Measurements from ENCODE around the gene WWC2.

WWC2 gene

GRCh38 chr4:183098723-183099536 is at the start of gene WWC2:
Gene WWC2, plus strand, starts transcription at chr4:183099257. Its CDS starts 235 bp downstream, at chr4:183099492.
- peak; percentile 98 for DNase-seq (ENCODE audit: low spot score)

DNA sequence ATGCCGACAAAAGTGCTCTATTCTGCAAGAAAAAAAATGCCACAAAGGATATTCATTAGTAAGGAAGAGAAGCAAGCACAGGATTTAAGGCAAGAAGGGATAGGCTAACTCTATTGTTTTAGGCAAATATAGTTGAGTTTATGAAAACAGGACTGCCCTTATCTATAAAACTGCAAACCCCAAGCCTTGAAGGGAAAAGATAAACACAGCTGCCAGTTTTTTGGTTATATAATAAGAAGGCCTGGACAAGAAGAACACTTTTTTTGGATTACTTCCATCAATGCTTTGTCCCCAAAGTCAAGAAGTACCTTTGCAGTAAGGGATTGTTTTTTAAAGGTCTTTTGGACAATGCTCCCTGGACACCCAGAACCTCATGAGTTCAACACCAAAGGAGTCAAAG is 45.4 kb upstream of the WWC2 start:
- DNase-seq (ENCODE audit: low spot score), result no peak

DNA sequence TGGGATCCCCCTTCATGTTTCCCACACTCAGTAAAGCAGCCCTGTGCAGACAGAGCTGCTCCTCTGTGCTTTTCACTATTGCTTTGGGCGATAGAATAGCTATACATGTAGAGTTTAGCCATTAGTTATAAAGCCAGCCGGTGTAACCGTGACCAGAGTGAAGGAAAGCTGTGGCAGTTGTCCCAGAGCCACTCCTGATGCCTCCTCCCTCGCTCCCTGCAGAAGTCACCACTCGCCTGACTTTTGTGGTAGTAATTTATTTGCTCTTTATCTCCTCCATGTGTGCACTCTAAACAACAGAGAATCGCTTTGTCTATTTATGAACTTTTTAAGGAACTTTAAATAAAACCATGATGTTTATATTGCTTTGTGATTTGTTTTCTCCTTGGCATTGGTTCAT is 41.8 kb upstream of the WWC2 start:
- DNase-seq (ENCODE audit: low spot score), result no peak

DNA sequence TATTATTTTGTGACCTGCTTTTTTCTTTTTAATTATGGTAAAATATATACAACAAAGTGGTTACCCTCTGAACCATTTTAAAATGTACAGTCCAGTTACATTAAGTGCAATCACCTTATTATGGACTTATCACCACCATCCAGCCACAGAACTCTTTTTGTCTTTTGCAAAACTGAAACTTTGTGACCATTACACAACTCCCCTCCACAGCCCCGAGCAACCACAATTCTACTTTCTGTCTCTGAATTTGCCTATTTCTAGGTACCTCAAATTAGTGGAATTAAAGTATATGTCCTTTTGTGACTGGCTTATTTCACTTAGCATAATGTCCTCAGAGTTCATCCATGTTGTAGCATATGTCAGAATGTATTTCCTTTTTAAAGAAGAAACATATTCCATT is 39.3 kb upstream of the WWC2 start:
- DNase-seq (ENCODE audit: low spot score), result no peak

DNA sequence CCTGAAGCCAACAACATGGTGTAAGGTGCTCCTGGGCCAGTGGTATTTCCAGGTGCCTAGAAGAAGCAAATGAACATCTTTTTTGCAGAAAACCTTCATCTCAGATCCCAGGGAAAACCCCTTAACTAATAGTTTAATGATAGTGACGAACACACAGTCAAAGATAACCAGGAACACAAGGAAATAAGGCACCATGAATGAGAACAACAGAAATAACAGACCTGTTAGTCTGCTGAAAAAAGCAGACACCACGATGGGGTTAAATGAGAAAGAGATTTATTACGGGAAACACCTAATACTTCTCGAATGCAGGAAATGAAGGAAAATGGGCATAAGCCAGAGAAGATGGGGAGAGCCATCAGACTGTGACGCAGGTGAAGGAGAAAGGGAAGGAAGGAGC is 30.6 kb upstream of the WWC2 start:
- DNase-seq (ENCODE audit: low spot score), result no peak

DNA sequence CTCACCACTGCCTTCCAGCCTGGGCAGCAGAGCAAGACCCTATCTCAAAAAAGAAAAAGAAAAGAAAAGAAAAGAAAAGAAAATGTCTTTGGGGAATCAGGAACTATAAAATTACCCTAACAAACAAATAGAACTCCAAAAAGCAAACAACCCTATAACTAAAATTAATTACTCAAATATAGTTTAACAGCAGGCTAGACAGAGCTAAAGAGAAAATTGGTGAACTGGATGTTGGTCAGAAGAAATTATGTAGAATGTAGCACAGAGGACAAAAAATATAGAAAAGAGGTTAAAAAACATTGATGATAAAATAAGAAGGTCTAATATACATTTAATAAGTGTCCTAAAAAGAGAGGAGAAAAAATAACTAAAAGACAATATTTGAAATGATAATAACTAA is 27.8 kb upstream of the WWC2 start:
- no peak for DNase-seq (ENCODE audit: low spot score)

DNA sequence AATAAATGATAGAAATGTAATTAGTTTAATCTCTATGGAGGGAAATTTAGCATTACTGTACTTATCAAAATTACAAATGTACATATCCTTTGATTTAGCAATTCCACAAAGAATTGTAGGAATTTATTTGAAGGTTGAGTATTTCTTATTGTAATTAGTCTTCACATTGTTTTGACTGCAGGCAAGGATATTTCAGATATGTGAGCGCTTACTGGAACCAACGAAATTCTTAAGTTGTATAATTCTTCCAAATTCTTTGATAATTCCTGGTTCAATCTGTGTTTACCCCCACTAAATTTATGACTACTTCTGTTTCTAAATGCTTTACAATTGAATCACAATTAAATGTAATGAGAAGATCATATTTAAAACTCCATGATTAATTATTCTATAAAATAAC is 26.9 kb upstream of the WWC2 start:
- no peak for DNase-seq (ENCODE audit: low spot score)

GRCh38 chr4:183073838-183074145 is 25.3 kb upstream of the WWC2 start:
- DNase-seq (ENCODE audit: low spot score), result no peak

- DNase-seq (ENCODE audit: low spot score), result peak; percentile 68
Measured at GRCh38 chr4:183074288-183074990, 24.6 kb upstream of the WWC2 start.

GRCh38 chr4:183078634-183079033 is 20.4 kb upstream of the WWC2 start:
- DNase-seq (ENCODE audit: low spot score), result no peak

DNA sequence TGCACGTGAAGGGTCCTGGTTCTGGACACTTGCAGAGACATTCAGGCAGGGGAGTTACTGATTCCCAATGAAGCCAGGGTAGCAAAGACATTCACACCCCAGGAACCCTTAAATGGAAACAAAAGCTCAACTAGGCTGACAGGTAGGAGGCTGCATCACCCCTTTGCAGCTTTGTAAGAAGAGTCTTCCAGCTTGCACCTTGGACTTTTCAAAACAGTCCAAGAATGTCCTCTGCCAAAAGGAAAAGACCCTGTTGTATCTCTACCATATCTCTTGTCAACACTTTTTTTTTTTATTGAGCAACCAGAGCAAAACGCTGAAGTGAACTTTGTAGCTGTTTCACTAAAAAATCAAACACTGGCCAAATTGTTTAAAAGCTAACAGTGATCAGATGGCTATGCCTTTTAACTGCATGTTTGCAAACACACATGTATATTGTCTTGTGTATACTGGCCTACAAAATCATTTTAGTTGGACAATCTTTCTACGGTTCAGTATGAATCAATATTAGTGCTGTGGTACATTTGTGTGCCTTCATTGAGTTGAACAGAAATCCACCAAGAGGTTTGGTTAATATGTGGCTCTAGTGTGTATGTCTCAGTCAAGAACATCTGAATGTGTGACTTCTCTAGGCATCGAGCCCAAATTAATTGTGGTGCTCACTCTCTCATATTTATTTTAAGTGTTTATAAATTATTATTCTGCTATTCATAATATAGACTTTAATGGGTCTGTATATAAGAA is 18.5 kb upstream of the WWC2 start:
- DNase-seq (ENCODE audit: low spot score), result no peak

GRCh38 chr4:183081116-183081469 is 18.0 kb upstream of the WWC2 start:
- no peak for DNase-seq (ENCODE audit: low spot score)

DNA sequence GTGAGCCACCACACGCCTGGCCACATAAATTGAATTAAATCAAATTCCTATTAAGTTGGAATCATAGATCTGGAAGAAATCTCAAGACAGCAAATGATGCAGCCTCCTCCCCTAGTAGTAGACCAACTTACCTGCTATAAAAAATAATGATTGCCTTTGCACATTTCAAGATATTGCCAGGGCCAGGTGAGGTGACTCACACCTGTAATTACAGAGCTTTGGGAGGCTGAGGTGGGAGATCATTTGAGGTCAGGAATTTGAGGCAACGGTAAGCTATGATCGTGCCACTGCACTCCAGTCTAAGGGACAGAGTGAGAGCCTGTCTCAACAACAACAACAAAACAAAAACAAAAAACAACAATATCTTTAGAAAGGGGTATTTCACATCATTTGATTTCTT is 17.0 kb upstream of the WWC2 start:
- peak; percentile 31 for DNase-seq (ENCODE audit: low spot score)

DNA sequence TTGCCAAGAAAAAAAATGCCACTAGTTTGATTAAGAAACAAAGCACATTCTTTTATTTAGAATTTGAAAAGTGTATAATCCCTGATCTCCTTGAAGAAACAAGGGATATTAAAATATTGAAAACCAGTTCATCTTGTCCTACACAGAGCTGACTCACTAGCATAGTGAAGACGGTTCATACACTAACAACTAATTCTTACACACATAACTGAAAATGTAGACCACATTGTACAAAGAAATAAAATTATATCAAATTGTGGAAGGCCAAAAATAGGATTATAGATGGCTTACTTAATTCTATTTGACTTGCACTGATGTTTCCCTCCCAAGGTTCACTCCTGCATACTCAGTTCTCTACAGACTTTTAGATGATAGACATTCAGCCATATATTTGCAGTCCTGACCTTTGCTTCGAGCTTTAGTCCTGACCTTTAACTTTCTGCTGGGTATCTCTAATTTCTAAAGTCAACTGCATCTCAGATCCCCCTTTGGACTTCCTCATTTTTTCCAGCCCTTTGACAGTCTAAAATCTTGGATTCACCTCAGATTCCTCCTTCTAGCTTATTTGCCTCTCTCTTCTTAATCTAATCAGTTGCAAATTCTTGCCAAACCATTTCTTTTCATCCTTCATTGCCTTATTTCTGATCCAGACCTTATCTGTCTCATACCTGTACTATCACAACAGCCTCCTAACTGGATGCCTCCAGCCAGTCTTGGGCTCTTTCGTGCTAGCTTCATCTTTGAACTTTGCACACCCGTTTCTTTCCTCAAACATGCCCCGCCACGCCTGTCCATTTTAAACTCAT is 4.5 kb upstream of the WWC2 start:
- DNase-seq (ENCODE audit: low spot score), result no peak

GRCh38 chr4:183095199-183095512 is 3.9 kb upstream of the WWC2 start:
- no peak for DNase-seq (ENCODE audit: low spot score)

GRCh38 chr4:183096276-183096965 is 2.6 kb upstream of the WWC2 start:
- DNase-seq (ENCODE audit: low spot score), result peak; percentile 29

- peak; percentile 62 for DNase-seq (ENCODE audit: low spot score)
Measured at GRCh38 chr4:183097231-183098018, 1.6 kb upstream of the WWC2 start.

DNA sequence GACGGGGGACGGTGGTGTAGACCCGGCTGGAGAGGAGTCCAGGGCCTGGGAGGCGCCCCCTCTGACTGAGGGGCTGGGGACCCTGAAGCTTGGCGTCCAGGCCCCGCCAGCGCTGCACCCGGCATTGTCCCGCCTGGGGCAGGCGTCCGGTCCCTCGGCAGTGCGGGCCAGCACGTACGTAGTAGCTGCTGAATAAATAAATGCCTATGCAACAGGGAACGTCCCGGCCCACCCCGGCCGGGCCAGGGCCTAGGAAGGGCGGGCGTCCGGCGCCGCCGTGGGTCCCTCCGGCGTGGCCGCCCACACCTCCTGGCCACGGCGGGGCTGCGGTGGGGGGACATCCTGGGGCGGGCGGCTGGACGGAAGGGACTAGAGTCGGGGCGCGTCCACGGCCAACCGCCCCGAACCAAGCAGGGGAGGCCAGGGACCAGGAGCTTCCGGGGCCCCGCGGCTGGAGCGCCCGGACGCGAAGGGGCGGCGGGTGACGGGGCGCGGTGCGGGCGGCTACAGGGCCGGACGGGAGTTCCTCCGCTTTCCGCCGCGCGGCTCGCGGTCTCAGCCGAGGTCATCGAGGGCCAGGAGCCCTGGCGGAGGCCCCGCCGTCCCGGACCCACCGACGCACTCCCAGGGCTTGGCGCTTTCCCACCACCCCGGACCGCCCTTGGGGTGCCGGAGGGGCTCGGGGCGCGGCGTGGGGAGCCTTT is 886 bp upstream of the WWC2 start:
- peak; percentile 77 for DNase-seq (ENCODE audit: low spot score)

- DNase-seq (ENCODE audit: low spot score), result peak; percentile 59
Measured at GRCh38 chr4:183099537-183100297, 660 bp downstream of the WWC2 start.

DNA sequence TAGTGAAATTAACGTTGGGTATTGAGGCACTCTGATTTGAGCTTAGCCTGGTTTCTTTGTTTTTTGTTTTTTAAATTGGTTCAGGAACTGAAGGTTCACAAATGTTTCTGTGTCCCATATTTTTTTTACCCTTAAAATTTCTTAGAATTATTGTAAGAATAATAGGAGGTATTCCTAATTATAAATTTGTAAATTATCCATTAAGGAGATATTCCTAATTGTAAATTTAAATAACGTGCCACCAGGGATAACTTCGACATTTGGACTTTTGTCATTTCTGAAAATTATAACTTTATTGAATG is 1.2 kb downstream of the WWC2 start:
- DNase-seq (ENCODE audit: low spot score), result no peak
